BE2C (cell line): ENCODE results near the gene LYPD4.
A peak's percentile ranks its signal among the peaks of the same experiment; 100 is the strongest.

Experiments
- DNase-seq: peaks from one replicate; pipeline ENCODE4 v3.0.0-alpha.2; 2020
- H3K27me3 ChIP-seq: fragments of 250-450 bp; sonication (Bioruptor Pico); 2 replicates; pipeline ENCODE4 v1.5.1; 2020; ENCODE audit warnings: mild to moderate bottlenecking
- H3K36me3 ChIP-seq: fragments of 250-450 bp; sonication (Bioruptor Pico); 2 replicates; pipeline ENCODE4 v1.5.1; 2020; ENCODE audit warnings: mild to moderate bottlenecking
- H3K4me1 ChIP-seq: fragments of 250-450 bp; sonication (Bioruptor Pico); 2 replicates; pipeline ENCODE4 v1.5.1; 2020
- H3K4me3 ChIP-seq: 2 replicates; pipeline ENCODE4 v1.5.1; 2011; ENCODE audit warnings: low read depth, low read length
- H3K9me3 ChIP-seq: fragments of 250-450 bp; sonication (Bioruptor Pico); 2 replicates; pipeline ENCODE4 v1.5.1; 2020
- TF ChIP-seq, protein P1 (sequence below): IDR thresholded peaks from 2 replicates; pipeline ENCODE4 v1.5.1; 2012; ENCODE audit warnings: mild to moderate bottlenecking, low read depth, low read length

The LYPD4 gene

GRCh38 chr19:41861846-41862245 is 17.4 kb upstream of the LYPD4 start:
- peak overlapping the region; percentile 91 for H3K4me3 ChIP-seq

DNA sequence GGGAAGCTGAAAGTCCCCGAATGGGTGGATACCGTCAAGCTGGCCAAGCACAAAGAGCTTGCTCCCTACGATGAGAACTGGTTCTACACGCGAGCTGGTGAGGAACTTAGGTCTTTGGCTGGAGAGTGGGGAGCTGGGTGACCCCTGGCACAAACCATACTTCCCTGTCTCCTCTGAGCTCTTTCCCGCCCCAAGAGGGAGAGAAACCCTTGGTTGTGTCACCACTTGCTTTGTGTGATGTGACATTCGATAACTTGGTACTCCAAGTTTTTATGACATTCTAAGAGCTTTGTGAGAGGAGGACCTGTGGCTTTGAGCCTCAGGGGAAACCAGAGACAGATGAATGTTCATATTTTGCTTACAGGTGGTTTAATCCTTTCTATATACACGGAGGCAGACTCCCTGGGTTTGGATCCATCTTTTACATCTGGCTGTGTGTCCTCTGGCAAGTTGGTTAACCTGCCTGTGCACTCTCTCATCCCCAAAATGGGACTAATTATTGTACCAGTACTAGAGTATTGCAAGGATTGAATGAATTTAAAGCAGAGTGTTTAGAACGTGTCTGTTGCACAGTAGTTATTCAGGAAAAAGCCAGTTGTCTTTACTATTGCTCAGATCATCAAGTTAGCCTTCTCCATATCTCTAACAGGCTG is 16.8 kb upstream of the LYPD4 start:
- no peak for DNase-seq
- no peaks in the 10 kb centered on the region; the same call in 1 of the 2 replicates for H3K4me1 ChIP-seq
- no peaks in the 10 kb centered on the region for H3K9me3 ChIP-seq
- TF ChIP-seq, protein P1, sequence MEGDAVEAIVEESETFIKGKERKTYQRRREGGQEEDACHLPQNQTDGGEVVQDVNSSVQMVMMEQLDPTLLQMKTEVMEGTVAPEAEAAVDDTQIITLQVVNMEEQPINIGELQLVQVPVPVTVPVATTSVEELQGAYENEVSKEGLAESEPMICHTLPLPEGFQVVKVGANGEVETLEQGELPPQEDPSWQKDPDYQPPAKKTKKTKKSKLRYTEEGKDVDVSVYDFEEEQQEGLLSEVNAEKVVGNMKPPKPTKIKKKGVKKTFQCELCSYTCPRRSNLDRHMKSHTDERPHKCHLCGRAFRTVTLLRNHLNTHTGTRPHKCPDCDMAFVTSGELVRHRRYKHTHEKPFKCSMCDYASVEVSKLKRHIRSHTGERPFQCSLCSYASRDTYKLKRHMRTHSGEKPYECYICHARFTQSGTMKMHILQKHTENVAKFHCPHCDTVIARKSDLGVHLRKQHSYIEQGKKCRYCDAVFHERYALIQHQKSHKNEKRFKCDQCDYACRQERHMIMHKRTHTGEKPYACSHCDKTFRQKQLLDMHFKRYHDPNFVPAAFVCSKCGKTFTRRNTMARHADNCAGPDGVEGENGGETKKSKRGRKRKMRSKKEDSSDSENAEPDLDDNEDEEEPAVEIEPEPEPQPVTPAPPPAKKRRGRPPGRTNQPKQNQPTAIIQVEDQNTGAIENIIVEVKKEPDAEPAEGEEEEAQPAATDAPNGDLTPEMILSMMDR, result no peak
- peak overlapping the region; percentile 91 for H3K4me3 ChIP-seq
- peaks cover 60% of the 10 kb centered on the region for H3K36me3 ChIP-seq
- peaks cover 19% of the 10 kb centered on the region for H3K27me3 ChIP-seq

More at GRCh38 chr19:41861846-41862245, 17.4 kb upstream of the LYPD4 start:
- DNase-seq, result no peak
- Histone ChIP-seq H3K27me3 (peaks cover 13% of the 10 kb centered on the region), H3K4me1 (no peaks in the 10 kb centered on the region; the same call in 1 of the 2 replicates), H3K9me3 (no peaks in the 10 kb centered on the region), H3K36me3 (peaks cover 66% of the 10 kb centered on the region)
- TF ChIP-seq, protein P1, result no peak

DNA sequence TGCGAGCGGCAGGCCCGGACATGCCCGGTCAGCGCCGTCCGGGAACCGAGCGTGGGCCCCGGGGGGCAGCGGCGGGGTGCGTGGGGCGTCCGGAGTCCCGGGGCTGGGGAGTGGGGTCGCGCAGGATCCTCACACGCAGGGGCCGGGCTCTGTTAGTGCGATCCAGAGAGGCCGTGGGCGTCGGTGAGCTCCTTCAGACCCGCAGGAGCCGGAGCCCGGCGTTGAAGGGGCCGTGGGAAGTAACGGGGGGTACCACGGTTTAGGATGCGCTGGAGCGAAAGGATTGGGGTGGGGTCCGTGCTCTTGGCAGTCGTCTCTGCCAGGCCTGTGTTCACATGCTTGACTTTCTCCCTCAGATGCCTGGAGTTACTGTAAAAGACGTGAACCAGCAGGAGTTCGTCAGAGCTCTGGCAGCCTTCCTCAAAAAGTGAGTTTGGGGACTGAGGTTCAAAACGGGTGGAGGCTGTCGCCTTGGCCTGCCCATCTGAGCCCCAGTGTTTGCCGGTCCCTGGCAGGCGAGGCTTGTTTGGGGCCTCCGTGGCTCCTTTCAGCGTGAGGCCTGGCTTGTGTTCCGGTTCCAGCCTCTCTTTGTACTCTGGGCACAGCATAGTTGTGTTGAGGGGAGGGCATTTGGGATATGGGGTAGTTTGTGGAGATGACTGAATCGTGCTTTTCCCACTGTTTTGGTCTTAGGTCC is 16.1 kb upstream of the LYPD4 start:
- H3K4me1 ChIP-seq, result no peaks in the 10 kb centered on the region; the same call in 1 of the 2 replicates
- H3K27me3 ChIP-seq, result peaks cover 21% of the 10 kb centered on the region

DNA sequence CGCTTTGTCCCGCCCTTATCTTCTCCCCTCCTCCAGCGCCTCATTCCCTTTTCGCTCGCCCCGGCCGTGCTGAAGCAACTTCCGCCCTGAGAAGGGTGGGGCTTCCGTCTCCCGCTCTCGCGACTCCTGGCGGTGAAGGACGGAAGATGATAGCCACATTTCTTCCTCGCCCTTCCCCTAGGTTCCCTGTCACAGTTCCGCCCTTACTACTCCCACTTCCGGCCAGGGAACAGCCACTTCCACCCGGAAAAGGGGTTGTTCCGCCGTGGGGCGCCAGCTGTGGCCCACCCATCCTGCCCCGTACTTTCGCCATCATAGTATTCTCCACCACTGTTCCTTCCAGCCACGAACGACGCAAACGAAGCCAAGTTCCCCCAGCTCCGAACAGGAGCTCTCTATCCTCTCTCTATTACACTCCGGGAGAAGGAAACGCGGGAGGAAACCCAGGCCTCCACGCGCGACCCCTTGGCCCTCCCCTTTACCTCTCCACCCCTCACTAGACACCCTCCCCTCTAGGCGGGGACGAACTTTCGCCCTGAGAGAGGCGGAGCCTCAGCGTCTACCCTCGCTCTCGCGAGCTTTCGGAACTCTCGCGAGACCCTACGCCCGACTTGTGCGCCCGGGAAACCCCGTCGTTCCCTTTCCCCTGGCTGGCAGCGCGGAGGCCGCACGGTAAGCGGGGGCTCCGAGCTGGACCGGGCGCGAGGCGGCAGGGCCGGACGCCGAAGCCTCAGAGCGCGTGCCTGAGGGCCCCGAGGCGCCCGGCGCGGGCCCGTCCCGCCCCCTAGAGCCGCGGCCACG is 15.3 kb upstream of the LYPD4 start, which contains the start of gene RPS19:
Gene RPS19, plus strand, starts transcription at position 638 of the 801 bp plus-strand sequence. CDS start 520 bp downstream, outside the sequence.
- DNase-seq, result peak; percentile 98
- Histone ChIP-seq H3K4me3 (peak within 1 kb of the TSS; percentile 91), H3K9me3 (no peaks in the 10 kb centered on the region), H3K4me1 (no peaks in the 10 kb centered on the region; the same call in 1 of the 2 replicates), H3K36me3 (peaks cover 47% of the 10 kb centered on the region), H3K27me3 (peaks cover 29% of the 10 kb centered on the region)
- TF ChIP-seq, protein P1, result peak; percentile 60

More for the DNA sequence above, 16.1 kb upstream of the LYPD4 start:
- Histone ChIP-seq H3K4me3 (peak overlapping the region; percentile 91), H3K36me3 (peaks cover 55% of the 10 kb centered on the region), H3K9me3 (no peaks in the 10 kb centered on the region)
- no peak for DNase-seq
- TF ChIP-seq, protein P1, result no peak

GRCh38 chr19:41859213-41859617 is 14.7 kb upstream of the LYPD4 start:
- DNase-seq, result no peak
- H3K4me3 ChIP-seq, result peak overlapping the region; percentile 91
- H3K27me3 ChIP-seq, result peaks cover 35% of the 10 kb centered on the region
- TF ChIP-seq, protein P1, result no peak
- H3K9me3 ChIP-seq, result no peaks in the 10 kb centered on the region
- no peaks in the 10 kb centered on the region; the same call in 1 of the 2 replicates for H3K4me1 ChIP-seq
- peaks cover 41% of the 10 kb centered on the region for H3K36me3 ChIP-seq
